GM18520 (cell line): Measurements from ENCODE around the gene SOCS2.

Source experiments
- ATAC-seq: cut with Tn5 transposase; IDR thresholded peaks from one replicate; pipeline ENCODE4 v1.9.1; 2021; ENCODE audit not compliant: unreplicated experiment

The SOCS2 gene

GRCh38 chr12:93567174-93567573 is 5.3 kb upstream of the SOCS2 start:
- ATAC-seq, result no peak

- no peak for ATAC-seq
Measured at GRCh38 chr12:93568091-93568490, 4.4 kb upstream of the SOCS2 start.

GRCh38 chr12:93569301-93569655 is 3.2 kb upstream of the SOCS2 start:
- no peak for ATAC-seq

GRCh38 chr12:93569656-93570551 is 2.6 kb upstream of the SOCS2 start:
- ATAC-seq, result peak; percentile 18

GRCh38 chr12:93570552-93571364 is 1.7 kb upstream of the SOCS2 start:
- peak; percentile 43 for ATAC-seq

GRCh38 chr12:93571365-93571924 is 1.0 kb upstream of the SOCS2 start:
- ATAC-seq, result no peak

- no peak for ATAC-seq
Measured at GRCh38 chr12:93572712-93573551, 457 bp downstream of the SOCS2 start.

GRCh38 chr12:93573552-93574223 is 1.2 kb downstream of the SOCS2 start:
- no peak for ATAC-seq

GRCh38 chr12:93577222-93577621 is 4.7 kb downstream of the SOCS2 start:
- ATAC-seq, result no peak

- no peak for ATAC-seq
Measured at GRCh38 chr12:93578221-93578620, 5.7 kb downstream of the SOCS2 start.

- ATAC-seq, result no peak
Measured at GRCh38 chr12:93580682-93581081, 8.2 kb downstream of the SOCS2 start.

GRCh38 chr12:93581370-93581769 is 8.9 kb downstream of the SOCS2 start:
- ATAC-seq, result no peak

- no peak for ATAC-seq
Measured at GRCh38 chr12:93582351-93582750, 9.9 kb downstream of the SOCS2 start.

- ATAC-seq, result no peak
Measured at GRCh38 chr12:93583627-93584392, 11.3 kb downstream of the SOCS2 start.

- no peak for ATAC-seq
Measured at GRCh38 chr12:93585247-93585646, 12.8 kb downstream of the SOCS2 start.

GRCh38 chr12:93587611-93588010 is 15.1 kb downstream of the SOCS2 start:
- ATAC-seq, result no peak

- ATAC-seq, result no peak
Measured at GRCh38 chr12:93589081-93589480, 16.6 kb downstream of the SOCS2 start.

GRCh38 chr12:93591137-93591868 is 18.8 kb downstream of the SOCS2 start:
- ATAC-seq, result peak; percentile 57
